Upper lobe of left lung (tissue), 6 donors: Measurements from ENCODE around the gene LAMA3. TPM values are rescaled to one million over a fixed set of nuclear protein-coding genes. Genes with fewer than 3 reads are reported as not detected.

Experiments used
- ATAC-seq, 2 donors: fragments of 200-7000 bp; cut with Tn5 transposase; one replicate each; pipeline ENCODE4 v1.9.1; 2022; ENCODE audit warnings: mild to moderate bottlenecking in 2 of 2, moderate library complexity in 2 of 2; ENCODE audit not compliant: low FRiP score in 2 of 2
- DNase-seq, 2 donors: peaks; one replicate each; pipeline ENCODE4 v3.0.0-alpha.2; 2019 to 2020
- H3K27ac ChIP-seq, 4 donors: fragments of 200-600 bp; sonication (generic); one replicate each; pipeline ENCODE4 v1.5.1; 2016 to 2019
- H3K27me3 ChIP-seq, 4 donors: fragments of 200-600 bp; sonication (generic); one replicate each; pipeline ENCODE4 v1.5.1; 2017 to 2019
- H3K36me3 ChIP-seq, 4 donors: fragments of 200-600 bp; sonication (generic); one replicate each; pipeline ENCODE4 v1.5.1; 2016 to 2019
- H3K4me1 ChIP-seq, 4 donors: fragments of 200-600 bp; sonication (generic); one replicate each; pipeline ENCODE4 v1.5.1; 2018 to 2019
- H3K4me3 ChIP-seq, 4 donors: fragments of 200-600 bp; sonication (generic); one replicate each; pipeline ENCODE4 v1.5.1; 2017 to 2019; ENCODE audit warnings: mild to moderate bottlenecking in 2 of 4, moderate library complexity in 1 of 4
- H3K9me3 ChIP-seq, 4 donors: fragments of 200-600 bp; sonication (generic); one replicate each; pipeline ENCODE4 v1.5.1; 2018 to 2019
- CTCF ChIP-seq, 6 experiments: fragments of 450-650 bp in 4 of 6; fragments of 200-600 bp in 2 of 6; sonication (generic) in 2 of 6; IDR thresholded peaks; one replicate each; pipeline ENCODE4 v1.5.1; 2016 to 2019; ENCODE audit warnings: antibody characterized with exemption in 6 of 6
- EP300 ChIP-seq, 4 donors: sonication (generic); formaldehyde crosslinking; IDR thresholded peaks; one replicate each; pipeline ENCODE4 v1.5.1; 2017; ENCODE audit warnings: antibody characterized with exemption in 4 of 4, control low read depth in 2 of 4
- POLR2A ChIP-seq, 4 donors: fragments of 450-650 bp; IDR thresholded peaks; one replicate each; pipeline ENCODE4 v1.5.1; 2016 to 2017; ENCODE audit warnings: antibody characterized with exemption in 4 of 4, mild to moderate bottlenecking in 2 of 4
- POLR2AphosphoS5 ChIP-seq, 2 donors: sonication (generic); formaldehyde crosslinking; IDR thresholded peaks; one replicate each; pipeline ENCODE4 v1.5.1; 2017; ENCODE audit warnings: antibody characterized with exemption in 2 of 2
- WGBS, 2 donors: methylation state at CpG; one replicate each; pipeline ENCODE4 v1.1.5; 2017 to 2018; 5-methylcytosine and 5-hydroxymethylcytosine counted together
- total RNA-seq, 6 donors: library from RNA; depleted of rRNA in 4 of 6; stranded (reverse); fragments of >200 nt in 4 of 6; gene quantifications; one replicate each; pipeline versions ENCODE4 v1.1.0 to v1.2.1, GENCODE V29; 2016 to 2021
- donor health status: DM: no; HTN: no; CAD: no; lungs with moderate emphysema.
- donor health status: DM: no; HTN: yes; CAD: no; lungs with severe emphysema.

The LAMA3 gene
- total RNA-seq, 6 donors from 2014 or later = 88.2 to 202 (median 141) TPM

DNA sequence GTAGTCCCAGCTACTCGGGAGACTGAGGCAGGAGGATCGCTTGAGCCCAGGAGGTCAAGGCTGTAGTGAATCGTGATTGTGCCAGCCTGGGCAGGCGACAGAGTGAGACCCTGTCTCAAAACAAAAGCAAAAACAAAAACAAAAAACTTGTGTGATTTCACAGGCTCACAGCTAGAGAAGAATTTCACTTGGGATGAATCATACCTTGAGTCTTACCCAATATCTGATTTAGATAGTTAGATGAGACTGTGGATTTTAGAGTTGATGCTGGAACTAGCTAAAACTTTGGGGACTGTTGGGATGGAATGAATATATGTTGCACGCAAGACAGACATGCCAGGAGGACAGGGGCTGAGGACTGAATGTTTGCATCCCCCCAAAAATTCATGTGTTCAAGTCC lies 31.0 kb upstream of the LAMA3 start:
- DNase-seq (no peak), ATAC-seq (no peak)
- Histone ChIP-seq H3K4me1 (peaks cover 9 to 22% (median 13%) of the 10 kb centered on the region in 4 donors), H3K4me3 (no peak overlapping the region), H3K27me3 (peaks cover 0 to 8% (median 2%) of the 10 kb centered on the region in 4 donors), H3K9me3 (no peaks in the 10 kb centered on the region), H3K36me3 (no peaks in the 10 kb centered on the region), H3K27ac (no peak overlapping the region)
- TF ChIP-seq EP300 (IDR thresholded peaks at IDR 0.05) (no peak), POLR2AphosphoS5 (IDR thresholded peaks at IDR 0.05) (no peak), CTCF (IDR thresholded peaks at IDR 0.05) (no peak), POLR2A (IDR thresholded peaks at IDR 0.05) (no peak)
- 88 to 94% methylated on average over 5 of the region's 5 CpGs for WGBS, 2 donors

DNA sequence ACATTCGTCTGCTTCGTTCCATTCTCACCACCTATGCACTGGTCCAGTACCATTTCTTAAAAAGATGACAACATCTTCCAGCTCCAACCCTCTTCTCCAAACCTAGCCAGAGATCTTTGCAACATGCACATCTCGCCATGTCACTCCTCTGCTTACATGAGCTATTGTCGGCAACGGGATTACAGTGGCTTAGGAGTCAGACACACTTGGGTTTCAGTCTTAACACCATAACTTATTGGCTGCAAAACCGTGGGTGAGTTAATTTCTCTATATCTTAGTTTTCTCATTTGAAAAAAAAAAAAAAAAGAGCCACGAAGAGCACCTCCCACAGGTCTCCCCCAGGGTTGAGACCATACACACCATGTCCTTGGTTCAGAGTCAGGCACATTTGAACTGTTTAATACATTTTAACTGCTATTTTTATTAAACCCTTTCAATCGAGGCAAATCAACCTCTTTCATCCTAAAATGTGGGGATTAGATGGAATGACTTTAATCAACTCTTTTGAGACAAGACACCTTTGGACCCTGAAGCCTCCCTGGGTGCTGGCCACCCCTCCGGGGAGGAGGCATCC lies 27.4 kb upstream of the LAMA3 start:
- H3K27ac ChIP-seq = peak overlapping the region in 3 of 4 donors; percentile 60 to 70 (median 69)
- no peaks in the 10 kb centered on the region for H3K9me3 ChIP-seq
- DNase-seq = no peak
- H3K27me3 ChIP-seq = peaks cover 0 to 8% (median 2%) of the 10 kb centered on the region in 4 donors
- 41 to 42% methylated on average over 9 of the region's 9 CpGs for WGBS, 2 donors
- ATAC-seq = no peak
- TF ChIP-seq POLR2AphosphoS5 (IDR thresholded peaks at IDR 0.05) (no peak), POLR2A (IDR thresholded peaks at IDR 0.05) (no peak), CTCF (IDR thresholded peaks at IDR 0.05) (no peak), EP300 (IDR thresholded peaks at IDR 0.05) (no peak)
- H3K4me3 ChIP-seq = peak overlapping the region in 3 of 4 donors; percentile 60 to 65 (median 61)
- H3K4me1 ChIP-seq = peaks cover 10 to 25% (median 14%) of the 10 kb centered on the region in 4 donors
- H3K36me3 ChIP-seq = no peaks in the 10 kb centered on the region

- Histone ChIP-seq H3K9me3 (no peaks in the 10 kb centered on the region), H3K27ac (peak within 1 kb of the TSS in 3 of 4 donors; percentile 60 to 70 (median 69)), H3K4me3 (peak within 1 kb of the TSS; percentile 17 to 65 (median 60)), H3K27me3 (peaks cover 0 to 8% (median 2%) of the 10 kb centered on the region in 4 donors), H3K36me3 (no peaks in the 10 kb centered on the region), H3K4me1 (peaks cover 10 to 25% (median 14%) of the 10 kb centered on the region in 4 donors)
- peak; percentile 68 to 82 for ATAC-seq
- TF ChIP-seq EP300 (IDR thresholded peaks at IDR 0.05) (no peak), CTCF (IDR thresholded peaks at IDR 0.05) (no peak), POLR2A (IDR thresholded peaks at IDR 0.05) (no peak), POLR2AphosphoS5 (IDR thresholded peaks at IDR 0.05) (no peak)
- 1 to 2% methylated on average over 39 to 50 of the region's 86 CpGs for WGBS, 2 donors
- peak; percentile 45 to 93 for DNase-seq
Observed at GRCh38 chr18:23662309-23663263, 26.7 kb upstream of the LAMA3 start, which contains the start of gene ANKRD29. TSS of gene ANKRD29 (minus strand) at chr18:23662911. CDS start at chr18:23662730, 181 bp downstream.

DNA sequence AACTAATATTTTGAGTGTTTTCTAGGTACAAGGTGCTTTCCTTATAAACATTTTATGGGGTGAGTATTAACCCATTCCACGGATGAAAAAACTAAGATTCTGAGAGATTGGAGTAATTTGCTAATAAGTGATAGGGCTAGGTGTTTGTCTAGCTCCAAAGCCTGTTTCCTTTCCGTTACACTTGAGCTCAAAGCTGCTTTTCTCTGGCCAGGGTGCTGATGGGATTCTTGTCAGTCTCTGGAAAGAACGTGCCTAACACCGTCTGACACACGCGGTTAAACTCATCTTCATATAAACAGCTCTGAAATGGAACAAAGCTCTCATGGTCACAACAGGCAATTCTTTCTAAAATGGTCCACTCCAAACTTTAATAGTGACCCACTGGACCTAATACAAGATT lies 24.6 kb upstream of the LAMA3 start:
- ATAC-seq (no peak), DNase-seq (no peak)
- 31 to 57% methylated on average over 6 of the region's 6 CpGs for WGBS, 2 donors
- H3K4me3 ChIP-seq = no peak overlapping the region
- H3K4me1 ChIP-seq = peaks cover 10 to 25% (median 18%) of the 10 kb centered on the region in 4 donors
- H3K36me3 ChIP-seq = no peaks in the 10 kb centered on the region
- peaks cover 0 to 8% (median 2%) of the 10 kb centered on the region in 4 donors for H3K27me3 ChIP-seq
- no peaks in the 10 kb centered on the region for H3K9me3 ChIP-seq
- TF ChIP-seq CTCF (IDR thresholded peaks at IDR 0.05) = no peak
- no peak for TF ChIP-seq POLR2A (IDR thresholded peaks at IDR 0.05)
- TF ChIP-seq POLR2AphosphoS5 (IDR thresholded peaks at IDR 0.05) = no peak
- no peak for TF ChIP-seq EP300 (IDR thresholded peaks at IDR 0.05)
- no peak overlapping the region for H3K27ac ChIP-seq
